Ovary (tissue), 3 donors: ENCODE data around the gene MAN1B1.

Experiments used
- CTCF ChIP-seq, 3 donors: fragments of 450-650 bp in 2 of 3; fragments of 200-600 bp in 1 of 3; IDR thresholded peaks; one replicate each; pipeline versions ENCODE4 v1.5.1 to v1.8.0; 2016 to 2022; ENCODE audit warnings: antibody characterized with exemption in 3 of 3, mild to moderate bottlenecking in 1 of 3
- EP300 ChIP-seq: sonication (generic); formaldehyde crosslinking; IDR thresholded peaks from one replicate; pipeline ENCODE4 v1.6.1; 2017; ENCODE audit warnings: antibody characterized with exemption
- donor health status: DM: no; HTN: no; CAD: no.

DNA sequence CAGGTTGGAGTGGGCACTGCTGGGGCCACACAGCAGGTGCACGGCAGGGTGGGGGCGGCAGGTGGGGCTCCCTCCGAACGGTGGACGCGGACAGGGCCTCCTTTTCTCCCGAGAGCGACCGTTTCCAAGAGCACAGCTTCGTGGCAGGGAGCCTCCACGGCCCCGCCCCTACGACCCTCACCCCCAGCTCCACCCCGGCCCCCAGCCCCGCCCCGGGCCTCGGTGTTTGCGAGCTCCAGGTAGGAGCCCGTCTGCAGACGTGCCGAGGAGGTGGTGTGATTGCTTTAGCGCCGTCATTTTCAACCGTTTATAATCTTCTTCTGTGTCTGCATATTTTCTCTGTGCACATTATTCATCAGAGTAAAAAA lies 61.0 kb downstream of the MAN1B1 start:
- TF ChIP-seq CTCF (IDR thresholded peaks at IDR 0.05) (no peak), EP300 (no peak)
